ENCODE results near the gene COLEC12.

COLEC12 gene

DNA sequence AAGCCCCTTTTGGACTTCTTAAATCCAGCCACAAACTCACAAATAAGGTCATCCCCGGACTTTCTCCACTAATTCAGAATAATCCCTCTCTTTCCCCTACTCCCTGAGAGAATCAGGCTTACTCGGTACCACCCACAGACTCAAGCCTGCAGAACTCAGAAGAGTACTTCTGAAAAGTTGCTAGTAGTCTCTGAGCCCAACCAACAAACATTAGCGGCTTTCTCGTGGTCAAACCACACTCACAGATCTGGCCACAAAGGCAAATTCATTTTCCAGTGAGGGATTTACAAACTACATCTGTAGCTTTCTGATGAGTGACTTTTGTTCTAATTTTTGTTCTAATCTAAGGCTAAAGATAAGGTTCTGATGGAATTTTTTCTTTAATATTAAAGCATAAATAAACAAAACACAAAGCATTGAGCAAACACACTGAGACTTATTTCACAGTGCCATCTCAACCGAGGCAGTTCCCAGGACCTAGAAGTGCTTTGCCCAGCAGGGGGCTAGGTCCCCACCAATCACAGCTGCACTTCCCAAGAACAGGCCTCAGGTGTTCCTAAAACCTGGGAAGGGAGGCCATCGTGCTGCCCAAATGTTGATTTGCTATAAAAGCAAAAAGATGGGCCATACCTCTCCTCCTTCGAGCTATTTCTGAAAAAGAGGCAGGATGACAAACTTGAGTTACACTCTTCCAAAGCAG is 110.7 kb downstream of the COLEC12 start:
- no peak for DNase-seq (ENCODE audit: low read depth in 2 of 2)

DNA sequence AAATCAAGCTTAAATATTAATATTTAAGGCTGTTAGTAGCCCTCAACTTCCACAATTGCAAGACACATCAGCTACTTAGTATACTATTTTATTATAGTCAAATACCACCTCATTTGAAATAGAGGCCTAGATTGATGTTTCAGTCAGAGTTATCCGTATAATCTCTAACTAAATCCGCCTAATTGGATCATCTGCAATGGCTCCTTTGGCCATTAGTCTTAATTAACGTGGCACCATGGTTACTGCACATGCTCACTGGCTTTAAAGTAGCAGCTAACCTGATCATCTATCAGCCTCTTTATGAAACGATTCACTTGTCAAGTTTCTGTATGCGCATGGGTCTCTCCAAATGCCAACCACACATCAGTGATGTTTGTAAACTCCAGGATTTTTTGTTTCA is 112.3 kb downstream of the COLEC12 start:
- DNase-seq (ENCODE audit: low read depth in 2 of 2): no peak

DNA sequence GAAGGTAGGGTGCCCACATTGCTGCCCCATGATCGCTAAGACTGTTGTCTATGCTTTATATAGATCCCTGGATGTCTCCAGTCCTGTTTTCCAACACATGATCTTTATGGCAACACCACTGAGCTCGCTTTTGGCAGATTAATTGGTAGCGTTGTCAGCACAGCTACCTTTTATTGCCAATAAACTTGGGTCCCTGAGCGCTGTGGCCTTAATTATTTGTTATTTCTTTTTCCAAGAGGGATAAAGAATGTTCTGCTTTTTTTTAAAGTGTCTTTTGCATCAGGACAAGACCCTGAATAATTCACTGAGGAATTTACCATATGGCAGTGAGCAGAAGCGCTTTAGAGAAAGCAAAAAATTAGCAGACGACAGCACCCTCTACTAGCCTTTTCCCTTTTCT is 113.5 kb downstream of the COLEC12 start:
- no peak for DNase-seq (ENCODE audit: low read depth in 2 of 2)

DNA sequence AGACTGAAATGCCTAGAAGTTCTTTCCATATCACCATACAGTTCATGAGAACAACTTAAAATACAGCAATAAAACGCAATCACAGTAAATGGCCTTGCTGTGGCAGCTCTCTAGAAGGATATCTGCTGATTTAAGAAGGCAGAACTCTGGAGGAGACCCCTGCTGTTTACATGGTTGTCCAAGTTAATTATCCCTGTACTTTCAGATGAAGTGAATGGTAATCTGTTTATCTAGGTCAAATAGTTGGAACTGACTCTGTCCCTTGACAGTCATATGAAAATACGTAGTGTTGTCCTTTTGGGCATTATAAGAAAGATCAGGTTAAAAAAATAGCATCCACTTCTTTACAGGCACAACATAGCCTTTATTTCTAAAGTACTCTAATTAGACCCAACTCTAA is 115.6 kb downstream of the COLEC12 start:
- no peak for DNase-seq (ENCODE audit: low read depth in 2 of 2)

DNA sequence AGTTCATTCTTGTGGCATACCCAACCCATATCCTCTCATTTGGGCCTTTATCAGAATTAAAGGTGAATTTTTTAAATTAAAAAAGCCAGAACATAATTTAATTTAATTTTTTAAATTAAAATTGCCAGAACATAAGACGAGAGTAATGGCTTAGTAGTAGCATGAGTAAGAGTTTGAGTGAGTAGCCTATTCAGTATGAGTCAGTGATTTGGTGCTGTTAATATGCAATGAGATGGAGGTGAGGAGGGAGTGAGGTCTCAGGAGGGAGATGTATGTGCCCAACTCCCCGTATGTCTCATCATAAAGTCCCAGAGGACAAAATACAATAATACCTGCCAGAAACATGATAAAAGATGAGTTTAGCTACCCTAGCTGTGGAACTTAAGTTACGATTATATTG is 117.4 kb downstream of the COLEC12 start:
- DNase-seq (ENCODE audit: low read depth in 2 of 2): no peak

DNA sequence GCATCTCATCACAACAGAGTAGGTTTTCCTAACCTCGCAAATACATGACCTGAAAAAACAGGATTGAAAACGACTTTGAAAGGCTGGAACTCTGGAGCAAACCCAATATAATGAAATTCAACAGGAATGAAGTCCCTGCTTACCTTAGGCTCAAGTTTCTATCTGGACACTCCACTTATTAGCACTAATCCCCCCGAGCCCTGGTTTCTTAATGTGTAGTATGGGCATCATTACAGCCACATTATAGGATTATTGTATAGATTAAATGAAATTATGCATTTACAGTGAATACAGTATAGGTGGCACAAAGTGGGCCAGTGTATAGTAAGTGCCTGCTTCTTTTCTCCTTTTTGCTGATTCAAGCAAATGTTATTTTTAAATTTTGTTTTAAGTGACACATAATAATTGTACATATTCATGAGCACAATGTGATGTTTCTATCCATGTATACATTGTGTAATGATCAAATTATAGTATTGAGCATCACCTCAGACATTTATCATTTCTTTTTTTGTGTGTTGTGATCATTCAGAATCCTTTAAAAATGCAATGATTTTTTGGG is 118.0 kb downstream of the COLEC12 start:
- no peak for DNase-seq (ENCODE audit: low read depth in 2 of 2)

DNA sequence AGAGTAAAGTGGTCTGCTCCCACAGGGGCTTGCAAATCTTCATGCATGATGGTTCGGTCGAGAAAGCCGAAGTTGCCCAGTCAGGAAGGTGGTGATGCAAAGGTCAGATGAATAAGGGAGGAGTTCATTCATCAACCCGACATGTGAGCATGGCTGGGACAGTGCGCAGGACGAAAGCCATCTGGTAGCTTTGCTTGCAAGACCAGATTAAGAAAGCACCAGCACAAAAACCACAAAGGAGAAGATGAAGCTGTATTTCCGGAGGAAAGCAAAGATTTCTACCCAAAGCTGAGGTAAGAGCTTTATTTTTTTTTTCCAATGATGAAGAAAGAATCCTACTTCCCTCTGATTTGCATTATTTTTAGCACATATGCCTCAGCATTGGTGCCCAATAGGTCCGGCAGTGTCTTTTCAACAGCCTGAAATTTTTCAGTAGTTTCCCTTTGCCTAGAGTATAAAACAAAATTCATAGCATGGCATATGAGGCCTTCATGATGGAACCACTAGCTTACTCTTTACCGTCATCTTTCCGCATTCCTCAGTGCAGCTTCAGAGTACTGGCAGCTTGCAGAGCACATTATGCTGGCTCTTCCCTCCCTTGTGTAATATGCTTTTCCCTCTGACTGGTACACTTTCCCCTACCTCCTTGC is 120.7 kb downstream of the COLEC12 start:
- DNase-seq (ENCODE audit: low read depth in 2 of 2): no peak

DNA sequence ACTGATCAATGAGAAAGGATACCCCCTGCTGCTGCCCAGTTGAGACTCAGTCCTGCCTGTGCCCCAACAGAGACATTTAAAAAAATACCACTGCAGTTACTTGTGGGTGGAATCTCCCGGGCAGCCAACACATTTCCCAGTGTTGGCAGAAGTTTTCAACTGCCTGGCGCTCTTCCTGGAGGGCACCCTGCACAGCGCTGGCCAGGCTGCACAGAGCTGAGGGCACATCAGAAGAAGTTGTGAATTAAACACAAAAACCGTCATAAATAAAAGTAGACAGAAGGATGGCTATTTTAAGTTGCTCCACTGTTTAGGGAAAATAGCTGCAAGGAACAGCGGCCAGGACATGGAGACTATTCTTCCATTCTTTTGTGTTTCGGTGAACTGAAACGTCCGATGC is 122.4 kb downstream of the COLEC12 start:
- DNase-seq (ENCODE audit: low read depth in 2 of 2): no peak

DNA sequence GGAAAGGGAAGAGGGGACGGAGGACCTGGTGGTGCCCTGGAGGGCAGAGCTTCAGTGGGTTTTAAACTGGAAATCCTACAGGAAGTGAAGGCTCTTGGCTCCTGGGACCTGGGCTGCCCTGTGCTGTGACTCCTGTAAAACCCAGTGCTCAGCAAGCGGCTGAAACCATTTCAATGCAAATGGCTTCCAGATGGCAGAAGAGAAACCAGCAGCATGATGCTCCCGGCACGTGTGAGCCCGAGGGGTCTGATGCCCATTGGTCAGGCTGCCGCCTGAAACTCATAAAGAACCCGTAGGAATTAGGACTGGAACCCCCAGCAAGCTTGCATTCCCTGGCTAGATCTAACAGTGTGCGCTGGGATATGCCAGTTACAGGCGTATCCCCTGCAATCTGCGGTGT is 123.4 kb downstream of the COLEC12 start:
- no peak for DNase-seq (ENCODE audit: low read depth in 2 of 2)

DNA sequence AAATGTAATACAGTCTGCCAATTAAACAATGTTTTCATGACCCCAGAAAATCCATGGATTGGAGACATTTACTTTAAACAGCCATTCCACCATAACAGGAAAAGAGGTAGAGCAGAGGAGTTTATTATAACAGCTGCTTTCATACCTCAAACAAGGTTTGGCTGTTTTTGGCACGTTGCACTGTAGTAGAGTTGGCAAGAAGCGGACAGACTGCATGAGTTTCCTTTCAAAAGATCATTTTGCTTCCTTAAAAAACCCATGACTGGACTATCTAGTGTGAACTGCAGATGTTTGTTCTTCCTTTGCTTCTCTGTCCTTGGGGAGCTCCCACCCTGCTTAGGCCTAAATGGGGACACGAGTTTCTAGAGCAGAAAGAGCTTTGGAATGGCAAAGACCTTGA is 124.2 kb downstream of the COLEC12 start:
- no peak for DNase-seq (ENCODE audit: low read depth in 2 of 2)

DNA sequence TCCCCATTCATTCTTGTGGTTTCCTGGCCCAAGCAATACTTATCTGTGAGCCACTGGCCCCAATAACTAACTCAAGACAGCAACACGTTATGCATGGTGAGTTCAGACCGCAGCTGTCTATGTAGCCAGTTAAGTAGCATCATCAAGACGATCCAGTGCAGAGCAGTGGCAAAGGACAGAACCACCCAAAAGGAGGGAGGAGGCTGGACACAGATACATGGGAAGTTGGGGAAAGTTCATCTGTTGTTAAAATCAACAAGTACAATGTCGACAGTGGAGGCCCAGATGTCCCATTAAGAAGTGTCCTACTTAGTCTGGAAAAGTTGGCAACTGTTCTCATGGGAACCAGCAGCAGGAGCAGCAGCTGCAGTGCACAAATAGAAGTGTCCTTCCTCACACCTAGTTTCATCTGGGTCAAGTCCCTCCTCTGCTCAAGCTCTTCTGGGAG is 125.8 kb downstream of the COLEC12 start:
- no peak for DNase-seq (ENCODE audit: low read depth in 2 of 2)

DNA sequence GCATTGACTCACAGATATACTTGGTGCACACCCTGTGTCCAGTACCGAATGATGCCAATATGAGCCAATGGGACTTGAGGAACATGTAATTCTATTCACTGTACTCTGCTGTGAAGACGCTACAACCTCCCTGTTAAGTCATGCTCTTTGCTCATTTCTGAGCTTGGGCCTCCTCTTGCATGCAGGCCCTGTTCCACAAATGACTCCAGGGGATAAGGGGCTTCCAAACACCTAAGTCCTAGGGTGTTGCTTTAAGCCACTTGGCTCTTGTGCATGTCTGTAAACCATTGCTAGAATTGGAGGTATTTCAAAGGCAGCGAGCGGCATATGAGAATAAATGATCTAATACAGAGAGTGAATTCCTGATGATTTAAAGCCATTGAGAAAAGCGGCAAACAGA is 126.7 kb downstream of the COLEC12 start:
- DNase-seq (ENCODE audit: low read depth in 2 of 2): no peak

DNA sequence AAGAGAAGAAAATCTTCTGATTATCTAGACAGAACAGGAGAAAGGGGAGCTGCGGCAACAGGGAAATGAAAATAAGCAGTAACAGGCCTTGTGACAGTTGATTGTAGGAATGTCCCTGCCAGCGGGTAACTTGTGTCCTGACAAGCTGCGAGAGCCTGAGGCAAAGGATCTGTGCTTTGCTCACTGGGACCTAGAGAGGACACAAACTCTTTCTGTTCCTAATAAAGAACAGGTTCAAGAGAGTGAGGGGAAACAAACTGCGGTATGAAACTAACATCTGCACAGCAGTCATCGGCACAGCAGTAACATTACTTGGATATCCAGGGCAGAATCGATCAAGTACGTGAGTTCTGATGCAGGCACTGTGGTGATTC is 128.9 kb downstream of the COLEC12 start:
- no peak for DNase-seq (ENCODE audit: low read depth in 2 of 2)

DNA sequence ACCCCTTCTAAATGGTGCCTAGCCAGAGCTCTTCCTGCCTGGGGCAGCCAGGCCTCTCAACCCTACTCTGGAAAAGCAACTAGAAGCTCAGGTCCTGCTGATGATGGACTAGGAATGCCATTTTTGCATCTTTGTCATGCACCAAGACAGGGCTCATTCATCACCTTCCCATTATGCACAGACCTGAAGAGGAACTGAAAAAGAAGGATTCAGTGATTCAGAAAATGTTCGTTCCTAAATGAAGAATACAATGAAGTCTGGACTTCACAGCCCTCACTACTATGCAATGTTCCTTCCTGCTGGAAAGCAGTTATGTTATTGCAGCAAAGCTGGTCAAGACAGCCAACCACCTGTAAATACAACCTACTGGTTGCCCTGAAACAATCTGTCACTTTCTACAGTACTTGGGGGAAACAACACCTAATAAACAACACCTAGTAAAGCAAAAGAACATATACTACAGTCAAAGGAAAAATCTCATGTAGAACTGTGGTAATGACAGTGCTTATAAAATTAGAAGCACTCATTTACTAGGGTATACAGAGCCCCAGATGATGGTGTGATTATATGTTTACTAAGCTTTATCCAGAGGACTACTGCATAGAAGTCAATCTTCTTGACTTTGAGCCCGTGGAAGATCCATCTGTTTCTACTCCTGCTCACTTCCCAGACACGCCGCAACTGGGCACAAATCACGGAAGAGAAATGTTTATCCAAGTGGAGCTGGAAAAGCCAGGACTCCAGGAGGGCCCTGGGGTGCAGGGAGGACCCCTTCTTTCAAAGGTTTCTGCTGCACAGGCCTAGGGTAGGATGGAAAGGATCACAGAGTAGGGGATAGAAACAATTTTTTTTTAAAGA is 129.5 kb downstream of the COLEC12 start:
- no peak for DNase-seq (ENCODE audit: low read depth in 2 of 2)

DNA sequence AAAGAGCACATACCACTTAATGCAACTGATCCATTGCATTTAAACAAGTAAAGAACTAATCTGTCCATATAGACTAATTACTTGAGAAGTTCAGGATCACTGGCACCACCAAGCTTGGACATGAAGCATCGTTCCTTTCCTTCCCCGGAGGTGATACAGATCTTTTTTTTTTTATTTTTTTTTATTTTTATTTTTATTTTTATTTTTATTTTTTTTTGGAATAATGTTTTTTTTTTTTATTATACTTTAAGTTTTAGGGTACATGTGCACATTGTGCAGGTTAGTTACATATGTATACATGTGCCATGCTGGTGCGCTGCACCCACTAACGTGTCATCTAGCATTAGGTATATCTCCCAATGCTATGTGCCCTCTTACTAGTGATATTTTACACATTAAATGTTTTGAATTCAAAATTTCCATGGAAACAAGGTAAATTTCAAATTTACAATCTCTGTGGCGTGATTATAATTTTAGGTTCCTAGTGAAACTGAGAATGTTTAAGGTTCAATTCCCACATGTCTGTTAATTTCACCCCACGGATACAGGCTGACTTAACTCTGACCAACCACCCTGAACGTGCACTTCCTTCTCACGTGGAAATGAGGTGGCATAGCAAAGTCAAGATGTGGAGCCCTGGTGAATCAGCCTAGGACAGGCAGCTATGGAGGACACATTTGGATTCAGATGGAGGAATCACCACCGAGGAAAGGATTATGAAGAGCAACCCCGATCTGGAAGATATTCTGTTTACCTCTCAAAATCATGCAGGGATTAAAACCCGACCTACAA is 131.1 kb downstream of the COLEC12 start:
- no peak for DNase-seq (ENCODE audit: low read depth in 2 of 2)

DNA sequence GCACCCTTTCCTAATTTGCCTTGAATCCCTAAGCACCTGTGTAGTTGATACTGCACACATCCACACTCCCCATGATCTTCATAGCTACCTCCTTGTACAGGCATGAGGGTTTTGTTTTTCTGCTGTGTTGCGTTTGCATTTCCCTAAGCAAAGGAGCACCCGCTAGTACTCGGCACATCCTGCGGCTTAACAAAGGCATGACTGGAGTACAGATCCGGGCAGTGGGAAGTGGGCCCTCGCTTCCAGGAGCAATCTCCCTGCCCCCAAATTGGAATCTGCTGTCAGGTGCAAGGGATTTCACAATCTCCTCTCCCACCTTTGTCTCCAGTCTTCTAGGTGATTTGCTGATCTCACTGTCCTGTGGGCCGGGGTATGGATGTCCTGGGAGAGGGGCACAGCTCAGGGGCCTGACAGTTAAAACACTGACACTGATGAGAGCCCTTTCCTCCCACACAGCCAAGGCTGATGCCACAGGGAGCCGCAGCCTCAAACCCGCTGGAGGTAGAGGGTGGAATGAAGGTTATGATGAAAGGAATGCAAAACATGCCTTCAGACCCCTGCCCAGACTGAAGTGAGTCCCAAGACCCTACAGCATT is 133.9 kb downstream of the COLEC12 start:
- no peak for DNase-seq (ENCODE audit: low read depth in 2 of 2)

DNA sequence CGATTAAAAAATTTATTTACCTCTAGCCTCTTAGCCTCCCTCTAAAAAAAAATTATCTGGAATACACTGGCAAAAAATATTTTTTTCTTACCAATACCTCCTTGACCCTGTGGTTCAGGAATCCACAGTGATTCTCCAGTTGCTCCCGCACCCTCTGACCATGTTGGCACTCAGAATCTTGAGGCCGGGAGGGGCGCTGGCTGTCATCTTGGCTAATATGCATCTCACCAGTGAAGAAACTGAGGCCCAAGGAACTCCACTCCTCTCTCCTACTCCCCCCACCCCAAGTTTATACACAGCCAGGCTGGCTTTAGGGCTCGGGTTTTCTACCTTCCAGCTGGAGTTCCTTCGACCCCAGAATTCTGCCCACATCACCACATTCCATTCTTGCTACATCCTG is 134.8 kb downstream of the COLEC12 start:
- DNase-seq (ENCODE audit: low read depth in 2 of 2): no peak

DNA sequence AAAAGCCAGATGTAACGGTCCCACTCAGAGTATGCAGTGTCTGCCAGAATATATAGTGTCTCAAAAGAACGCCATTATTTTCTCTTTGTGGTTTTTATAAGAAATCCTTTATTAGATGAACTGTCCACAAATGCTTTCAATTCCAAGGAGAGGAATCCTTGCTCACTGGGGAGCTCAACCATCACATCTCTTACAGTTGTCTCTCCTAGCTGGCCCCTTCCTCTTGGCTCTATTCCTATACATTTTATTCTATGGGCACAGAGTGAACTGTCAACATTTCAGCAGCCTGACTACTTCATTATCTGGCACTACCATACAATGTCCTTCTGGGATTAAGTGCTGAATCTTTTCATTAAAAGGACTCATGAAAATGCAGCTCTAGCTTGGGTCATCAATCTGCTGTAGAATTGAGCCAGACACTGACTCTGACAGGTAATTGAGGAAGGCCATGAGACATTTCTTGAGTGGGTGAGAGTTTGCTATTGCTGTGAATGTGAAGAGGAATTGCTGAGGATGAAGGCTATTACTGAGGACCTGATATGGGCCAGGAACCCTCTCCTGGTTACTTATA is 136.2 kb downstream of the COLEC12 start:
- no peak for DNase-seq (ENCODE audit: low read depth in 2 of 2)

DNA sequence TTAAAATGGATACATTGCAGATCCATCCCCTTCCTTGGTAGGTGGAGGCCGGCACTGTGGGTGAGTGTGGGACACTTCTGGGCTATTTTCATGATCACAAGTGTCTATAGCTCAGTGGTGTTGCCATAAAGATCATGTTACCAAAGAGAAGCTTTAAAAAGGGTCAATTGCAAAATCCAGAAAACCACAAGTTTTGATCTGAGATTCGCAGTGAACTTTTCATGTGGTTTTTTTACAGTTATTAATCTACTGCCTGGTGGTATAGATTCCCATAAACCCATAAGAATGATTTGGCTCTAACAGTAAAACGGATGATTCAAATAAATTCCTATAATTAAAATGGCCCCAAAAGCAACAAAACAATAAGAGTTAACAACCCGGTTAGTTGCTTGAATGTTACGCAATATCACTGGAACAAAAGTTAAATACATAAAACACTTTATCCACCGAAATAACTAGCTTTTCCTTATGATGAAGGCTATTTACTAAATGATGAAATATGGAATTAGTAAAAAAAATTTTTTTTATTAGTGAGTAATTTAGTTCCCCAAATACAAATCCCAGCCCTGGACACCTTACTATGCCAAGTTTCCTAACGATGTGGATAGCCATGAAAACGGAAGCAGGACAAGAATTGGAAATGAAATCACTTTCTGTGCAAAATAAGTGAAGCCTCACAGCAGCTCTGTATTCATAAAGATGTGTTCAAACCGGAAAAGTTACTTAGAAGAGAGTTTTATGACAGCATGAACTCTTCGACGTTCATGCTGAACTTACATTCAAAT is 137.0 kb downstream of the COLEC12 start:
- no peak for DNase-seq (ENCODE audit: low read depth in 2 of 2)
